CMK (cell line): ENCODE results near the gene GNA12.
"Not testable (repeated sequence)": the region's sequence is repeated elsewhere in the genome, so short reads cannot be mapped to it uniquely, and the experiment has no call there.

Source experiments
- DNase-seq: peaks from one replicate; pipeline ENCODE4 v3.0.0-alpha.2; 2010; ENCODE audit warnings: low read depth

Gene GNA12

DNA sequence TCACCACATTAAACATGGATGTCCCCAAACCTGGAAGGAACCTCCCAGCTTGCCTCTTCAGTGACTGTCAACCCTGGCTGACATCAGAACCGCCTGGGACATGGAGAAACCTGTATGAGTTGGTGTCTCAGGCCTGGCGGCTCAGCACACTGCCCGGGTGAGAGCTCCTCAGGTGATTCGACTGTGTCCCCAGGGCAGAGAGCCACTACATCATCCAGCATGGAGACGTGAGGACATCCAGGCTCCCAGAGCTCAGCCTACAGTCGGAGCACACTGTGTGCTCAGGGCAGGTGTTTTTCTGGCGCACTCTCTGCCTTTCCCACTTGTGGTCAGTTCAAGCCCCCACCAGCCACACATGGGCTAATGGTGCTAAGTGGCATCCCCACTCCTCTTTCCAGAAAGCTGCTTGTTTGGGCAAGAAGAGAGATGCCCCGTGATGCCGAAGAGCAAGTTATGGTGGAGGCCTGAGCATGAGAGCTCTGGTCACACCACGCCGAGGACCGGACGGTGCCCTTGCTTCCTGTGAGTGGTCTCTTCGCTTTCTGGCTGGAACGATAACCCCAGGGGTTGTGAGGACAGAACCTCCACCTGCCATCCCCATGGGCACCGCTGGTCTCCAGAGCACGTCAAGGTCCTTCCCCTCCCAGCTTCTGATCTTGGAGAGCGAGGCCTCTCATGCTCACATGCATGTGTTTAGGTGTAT, 117.6 kb downstream of the GNA12 start:
- no peak for DNase-seq

DNA sequence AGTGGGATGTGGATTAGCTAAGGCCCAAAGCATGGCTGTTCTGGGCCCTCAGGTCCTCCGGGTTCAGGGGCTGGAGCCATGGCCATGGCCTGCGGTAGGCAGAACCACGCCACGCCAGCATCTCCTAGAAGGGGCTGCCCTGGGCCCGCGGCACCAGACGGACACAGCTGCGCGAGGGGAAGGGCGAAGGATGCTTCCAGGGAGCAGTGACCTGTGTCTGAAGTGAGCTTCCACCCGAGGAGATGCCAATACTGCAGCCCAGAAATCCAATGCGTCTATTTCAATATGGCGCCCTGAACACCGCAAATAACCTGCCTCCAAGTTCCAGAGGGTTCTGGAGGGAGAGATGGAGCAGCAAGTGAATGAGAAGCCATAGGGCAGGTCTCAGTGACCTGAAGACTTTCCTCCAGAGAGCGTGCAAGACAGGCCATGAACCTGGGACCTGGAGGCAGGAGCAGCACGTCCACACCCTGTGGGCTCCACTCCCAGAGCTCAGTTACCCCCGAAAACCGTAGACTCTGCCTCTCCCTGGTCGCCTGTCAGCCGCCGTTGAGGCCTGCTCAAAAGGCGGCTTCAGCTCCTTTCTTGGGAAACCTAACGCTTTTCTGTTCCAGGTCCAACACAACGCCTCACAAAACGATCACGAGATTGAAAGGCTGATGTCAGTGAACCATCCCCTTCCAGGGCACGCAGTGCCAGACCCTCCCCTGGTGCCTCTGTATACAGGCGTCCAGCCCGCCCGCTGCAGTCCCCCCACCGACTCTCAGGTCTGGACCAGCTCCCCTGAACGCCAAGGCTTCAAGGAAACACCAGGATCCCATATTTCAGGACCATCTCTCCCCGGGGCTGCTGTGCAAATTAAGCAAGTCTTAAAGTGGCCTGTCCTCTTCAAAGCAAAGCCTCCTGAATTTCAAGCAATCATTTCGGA, 118.7 kb downstream of the GNA12 start:
- DNase-seq: no peak

DNA sequence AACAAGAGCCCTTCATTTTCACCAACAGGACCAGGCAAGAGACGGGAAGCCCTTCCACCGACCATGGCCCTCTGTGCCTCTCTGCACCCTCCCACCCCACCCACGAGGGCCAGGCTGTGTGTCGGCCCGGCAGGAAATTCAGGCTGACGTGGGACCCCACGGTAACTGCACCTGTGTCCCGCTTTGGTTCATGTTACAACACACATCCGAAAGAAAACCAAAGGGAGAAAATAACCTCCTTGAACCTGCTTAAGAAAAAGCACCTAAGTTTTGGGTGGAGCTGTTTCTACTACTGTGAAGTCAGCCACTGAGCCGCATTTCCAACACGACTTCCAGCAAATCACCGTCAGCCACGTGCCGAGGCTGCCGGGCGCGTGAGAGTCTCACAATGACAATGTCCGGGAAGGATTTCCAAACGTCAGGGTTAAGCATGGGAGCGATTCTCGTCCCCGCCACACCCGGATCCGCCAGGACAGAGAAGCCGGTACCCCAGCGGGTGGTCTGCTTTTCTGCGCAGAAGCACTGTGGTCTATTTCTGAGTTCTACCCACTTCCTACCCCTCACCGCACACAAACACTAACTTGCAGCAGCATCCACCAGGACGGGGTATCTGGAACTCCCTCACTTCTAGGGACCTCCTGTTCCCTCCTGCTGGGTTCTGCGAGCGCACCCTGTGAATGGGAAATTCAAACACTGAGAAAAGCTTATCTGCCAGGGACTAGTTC, 119.5 kb downstream of the GNA12 start:
- DNase-seq: no peak

DNA sequence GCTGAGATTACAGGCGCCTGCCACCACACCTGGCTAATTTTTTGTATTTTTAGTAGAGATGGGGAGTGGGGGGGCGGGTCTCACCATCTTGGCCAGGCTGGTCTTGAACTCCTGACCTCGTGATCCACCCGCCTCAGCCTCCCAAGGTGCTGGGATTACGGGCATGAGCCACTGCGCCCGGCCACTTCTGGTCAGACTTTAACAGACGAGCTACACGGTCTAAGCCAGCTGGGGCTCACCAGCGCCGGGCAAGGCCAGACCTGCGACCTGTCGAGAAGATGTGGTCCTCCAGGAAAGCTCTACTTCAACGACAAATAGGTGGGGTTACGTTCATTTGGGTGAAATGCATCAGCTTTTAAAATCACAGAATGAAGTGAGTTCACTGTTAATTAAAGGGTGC, 120.1 kb downstream of the GNA12 start:
- DNase-seq: not testable (repeated sequence)

DNA sequence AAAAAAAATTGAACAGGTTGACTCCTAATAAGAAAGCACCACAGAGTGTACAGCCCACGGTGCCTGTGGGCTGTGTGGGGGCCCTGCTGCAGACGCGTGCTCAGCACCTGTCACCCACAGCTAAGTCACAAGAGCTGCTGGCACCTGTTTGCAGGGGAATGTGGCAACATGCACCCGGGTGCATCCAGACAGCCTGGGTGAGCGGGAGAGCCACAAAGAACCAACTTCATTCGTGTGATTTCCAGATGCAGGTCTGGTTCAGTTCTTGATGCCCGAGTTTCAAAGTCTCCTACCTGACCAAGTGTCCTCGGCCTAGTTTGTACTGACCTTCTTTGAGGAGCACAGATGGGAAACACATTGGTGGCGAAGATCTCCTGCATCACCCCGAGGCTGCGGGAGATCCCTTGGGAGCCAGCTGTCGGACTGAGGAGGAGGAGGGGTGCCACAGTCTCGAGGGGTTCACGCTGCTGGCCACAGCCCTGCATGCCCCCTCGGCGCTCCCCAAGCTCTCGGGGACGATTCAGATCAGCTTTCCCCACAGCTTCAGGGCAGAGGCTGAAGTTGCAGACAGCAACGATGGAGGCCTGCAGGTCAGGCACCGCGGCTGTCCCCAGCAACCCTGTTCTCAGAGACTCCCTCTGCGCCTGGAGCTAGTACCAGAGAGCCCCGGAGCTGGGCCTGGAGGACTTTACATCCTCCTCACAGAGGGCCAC, 120.8 kb downstream of the GNA12 start:
- no peak for DNase-seq

DNA sequence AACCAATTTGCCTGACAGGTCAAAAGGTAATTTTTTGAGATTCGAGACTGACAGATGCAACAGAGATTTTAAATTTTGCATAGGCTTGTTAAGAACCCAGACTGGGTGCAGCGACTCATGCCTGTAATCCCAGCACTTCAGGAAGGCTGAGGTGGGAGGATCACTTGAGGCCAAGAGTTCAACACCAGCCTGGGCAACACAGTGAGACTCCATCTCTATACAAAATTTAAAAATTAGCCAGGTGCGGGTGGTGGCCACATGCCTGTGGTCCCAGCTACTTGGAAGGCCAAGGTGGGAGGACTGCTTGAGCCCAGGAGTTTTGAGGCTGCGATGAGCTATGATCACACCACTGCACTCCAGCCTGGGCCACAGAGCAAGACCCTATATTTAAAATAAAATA, 121.5 kb downstream of the GNA12 start:
- no peak for DNase-seq

DNA sequence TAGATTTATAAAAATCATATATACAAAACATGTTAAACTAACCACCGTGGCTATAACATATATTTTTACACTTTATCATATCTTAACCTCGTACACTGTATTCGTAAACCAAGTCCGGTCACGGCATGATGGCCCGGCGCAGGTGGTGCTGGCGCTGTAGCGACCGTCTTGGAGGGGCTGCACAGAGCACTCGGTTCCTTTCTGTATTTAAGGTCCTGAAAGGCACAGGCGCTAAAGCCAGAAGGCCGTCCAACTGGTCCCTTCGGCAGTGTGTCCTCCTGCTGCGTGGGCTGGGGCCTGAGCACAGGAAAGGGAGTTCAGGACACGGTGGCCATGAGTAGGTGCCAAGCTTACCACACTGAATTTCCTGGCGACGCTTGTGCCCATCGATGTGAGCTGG, 122.3 kb downstream of the GNA12 start:
- DNase-seq: no peak

DNA sequence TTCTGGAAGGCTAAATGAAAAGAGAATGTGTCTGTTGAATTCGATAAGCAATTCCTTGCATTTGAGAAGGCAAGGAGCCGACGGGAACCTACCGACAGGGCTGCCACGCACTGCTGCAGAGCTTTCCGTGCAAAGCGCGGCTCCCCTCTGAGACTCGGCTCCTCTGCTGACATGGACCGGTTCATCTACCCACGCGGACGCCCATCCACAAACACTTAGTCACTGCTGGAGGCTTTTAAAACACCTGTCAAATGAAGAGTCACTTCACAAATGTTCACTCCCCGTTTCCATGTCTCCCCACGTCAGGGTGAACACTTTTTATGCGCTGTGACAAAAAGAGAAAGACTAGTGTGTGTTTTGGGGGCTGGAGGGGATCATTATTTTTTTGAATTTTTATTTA, 124.1 kb downstream of the GNA12 start:
- no peak for DNase-seq

DNA sequence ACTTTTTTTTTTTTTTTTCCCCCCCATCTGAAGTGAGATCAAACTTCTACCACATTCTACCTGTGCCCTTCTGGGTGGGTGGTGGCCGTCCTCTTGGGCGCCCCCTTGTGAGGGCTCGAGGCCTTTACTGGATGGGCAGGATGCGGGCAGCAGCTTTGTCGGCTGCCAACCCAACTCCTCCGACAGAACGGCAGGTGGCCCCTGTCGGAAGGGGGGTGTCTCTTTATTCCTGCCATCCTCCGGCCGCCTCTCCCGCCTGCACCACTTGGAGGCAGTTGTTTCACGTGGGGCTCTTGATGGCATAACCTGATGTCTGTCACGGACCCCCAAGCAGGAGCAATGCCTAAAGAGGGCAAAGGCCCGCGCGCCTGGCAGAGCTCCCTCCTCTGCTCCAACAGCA, 125.1 kb downstream of the GNA12 start:
- no peak for DNase-seq

DNA sequence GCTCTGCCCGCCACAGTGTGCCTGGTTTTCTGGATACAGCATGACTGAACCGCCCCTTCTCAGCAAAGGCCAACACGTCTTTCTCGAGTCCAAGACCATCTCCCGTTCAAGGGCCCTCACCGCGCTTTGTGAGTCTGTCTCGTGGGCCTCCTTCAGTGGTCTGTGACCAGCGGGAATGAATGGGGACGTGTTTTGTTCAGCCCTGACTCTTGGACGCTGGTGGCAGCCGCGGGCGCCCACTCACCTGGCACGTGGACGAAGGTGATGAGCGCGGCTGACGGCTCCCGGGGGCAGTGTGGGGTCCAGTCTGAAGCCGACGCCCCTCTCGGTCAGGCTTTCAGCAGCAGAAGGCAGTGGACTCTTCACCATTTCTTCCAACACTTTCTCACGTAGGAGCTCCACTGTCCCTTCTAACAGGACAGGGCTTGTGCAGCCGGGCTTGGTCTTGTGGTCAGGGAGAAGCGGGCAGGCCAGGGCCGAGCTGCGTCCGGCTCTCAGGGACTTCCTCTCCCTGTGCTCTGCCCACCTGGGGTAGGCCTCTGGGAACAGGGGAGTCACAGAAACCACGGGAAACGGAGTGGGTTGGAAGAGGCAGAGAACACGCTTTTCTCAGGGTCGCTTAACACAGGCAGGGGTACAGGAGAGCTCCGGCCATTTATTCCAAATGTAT, 125.7 kb downstream of the GNA12 start:
- no peak for DNase-seq

DNA sequence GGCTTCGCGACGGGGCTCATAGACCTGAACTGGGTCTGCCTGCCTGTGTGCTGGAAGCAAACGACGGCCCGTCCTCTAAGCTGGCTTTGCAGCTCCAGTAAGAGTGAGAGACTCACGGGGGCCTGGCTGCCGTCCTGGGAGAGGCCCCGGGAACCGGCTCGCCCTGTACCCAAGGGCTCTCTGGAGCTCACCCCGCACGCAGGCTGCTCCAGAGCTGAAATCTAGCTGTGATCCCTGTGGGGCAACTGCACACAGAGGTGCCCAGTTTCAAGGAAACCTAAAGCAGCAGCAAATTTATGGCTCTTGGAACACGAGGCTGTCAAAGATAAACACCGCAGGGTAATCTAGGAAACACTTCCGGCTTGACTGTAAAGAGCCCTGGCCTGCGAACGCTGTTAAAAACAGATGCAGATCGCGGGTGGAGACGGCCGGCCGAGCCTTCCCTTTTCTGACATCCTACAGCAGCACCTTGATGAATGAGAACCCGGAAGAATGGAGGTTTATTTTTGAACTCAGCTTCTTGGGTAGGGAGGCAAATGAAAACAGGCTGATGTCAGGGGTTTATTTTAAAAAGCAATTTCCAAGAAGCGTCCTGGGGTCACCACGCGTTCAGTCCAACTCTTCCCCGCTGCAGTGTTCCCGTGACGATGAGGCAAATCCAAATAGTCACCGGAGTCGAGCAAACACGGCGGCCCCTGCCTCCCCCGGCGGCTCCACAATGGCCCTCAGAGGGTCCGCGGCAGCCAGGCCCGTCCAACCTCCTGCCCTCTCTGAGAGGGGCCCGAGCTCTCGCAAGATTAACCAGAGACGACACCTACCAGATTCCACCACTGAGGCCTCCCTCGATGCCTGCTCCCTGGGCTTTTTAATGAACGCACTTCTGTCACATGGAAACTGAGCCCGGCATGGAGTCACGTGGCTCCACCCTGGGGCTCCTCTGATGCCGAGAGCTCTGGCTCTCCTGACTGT, 126.5 kb downstream of the GNA12 start:
- DNase-seq: peak; percentile 44

DNA sequence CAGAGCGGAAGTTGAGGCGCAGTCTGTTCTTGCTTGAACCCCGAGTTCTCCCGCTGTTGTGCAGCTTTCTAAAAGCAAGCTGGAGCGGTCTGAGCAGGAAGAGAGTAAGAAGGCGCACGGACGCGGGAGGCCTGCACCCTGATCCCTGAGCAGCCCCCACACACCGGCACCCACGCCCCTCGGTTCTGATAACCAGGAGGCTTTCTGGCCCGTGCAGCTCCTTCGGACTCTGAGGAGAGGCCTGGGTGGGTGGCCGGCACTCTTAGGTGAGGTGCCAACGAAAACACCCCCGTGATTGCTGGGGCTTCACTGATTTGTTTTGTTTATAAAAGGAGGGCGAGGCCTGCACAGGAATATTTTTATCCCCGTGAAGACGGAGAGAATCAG, 127.2 kb downstream of the GNA12 start:
- DNase-seq: no peak

DNA sequence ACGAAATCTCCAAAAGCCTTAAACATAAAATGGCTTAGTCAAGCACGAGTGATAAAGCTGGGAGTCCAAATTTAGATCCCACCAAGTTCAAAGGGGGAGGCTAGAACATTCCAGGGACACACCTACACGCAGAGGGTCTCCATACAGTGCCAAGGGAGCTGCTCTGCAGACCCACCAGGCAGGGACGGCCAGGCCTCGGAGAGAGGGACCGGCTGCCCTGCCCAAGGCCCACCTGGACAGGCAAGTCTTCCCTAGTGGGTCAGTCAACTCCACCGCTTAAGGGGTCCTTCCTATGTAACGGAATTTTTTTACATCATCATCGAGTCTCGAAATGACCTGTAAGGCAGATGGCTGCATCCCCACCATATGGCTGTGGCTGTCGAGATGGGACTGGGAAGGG, 127.6 kb downstream of the GNA12 start:
- no peak for DNase-seq

DNA sequence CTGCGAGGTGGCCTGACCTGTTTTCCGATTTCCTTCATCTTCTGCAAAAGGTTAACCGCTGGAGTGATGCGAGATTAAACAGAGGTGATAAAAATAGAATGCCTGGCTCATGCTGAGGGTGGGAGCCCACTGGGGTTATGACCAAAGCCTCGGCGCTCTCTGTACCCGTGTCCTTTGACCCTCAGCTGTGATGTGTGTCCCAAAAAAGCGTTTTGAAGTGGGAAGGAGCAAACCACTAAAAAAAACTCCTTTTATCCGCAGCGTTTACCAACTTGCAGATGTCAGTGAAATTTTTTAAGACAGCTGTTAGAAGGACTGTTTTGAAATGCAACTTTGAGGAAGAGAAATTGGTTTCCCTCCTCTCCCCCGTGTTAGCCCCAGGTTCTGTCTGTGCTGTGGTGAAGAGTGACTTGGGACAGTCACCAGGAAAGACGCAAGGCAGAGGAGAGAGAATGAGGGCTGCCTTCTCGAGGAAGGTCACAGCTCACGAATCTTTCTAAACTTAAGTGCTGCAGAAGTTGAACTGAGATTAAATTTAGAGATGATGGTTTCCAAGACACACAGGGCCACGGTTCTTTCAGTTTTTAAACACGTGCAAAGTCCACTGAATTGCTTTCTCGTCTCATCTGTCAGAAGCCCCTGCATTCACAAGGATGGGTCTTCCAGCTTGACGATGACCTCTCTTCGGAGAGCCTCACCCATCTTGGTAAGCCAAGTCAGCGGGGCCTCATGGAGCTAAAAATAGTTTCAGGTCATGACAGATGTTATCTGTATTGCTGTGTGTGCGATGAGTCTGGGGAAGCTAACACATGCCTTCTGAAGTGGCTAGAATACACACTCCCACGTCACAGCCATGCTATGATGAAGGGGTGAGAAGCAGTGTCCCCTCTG, 128.5 kb downstream of the GNA12 start:
- no peak for DNase-seq

DNA sequence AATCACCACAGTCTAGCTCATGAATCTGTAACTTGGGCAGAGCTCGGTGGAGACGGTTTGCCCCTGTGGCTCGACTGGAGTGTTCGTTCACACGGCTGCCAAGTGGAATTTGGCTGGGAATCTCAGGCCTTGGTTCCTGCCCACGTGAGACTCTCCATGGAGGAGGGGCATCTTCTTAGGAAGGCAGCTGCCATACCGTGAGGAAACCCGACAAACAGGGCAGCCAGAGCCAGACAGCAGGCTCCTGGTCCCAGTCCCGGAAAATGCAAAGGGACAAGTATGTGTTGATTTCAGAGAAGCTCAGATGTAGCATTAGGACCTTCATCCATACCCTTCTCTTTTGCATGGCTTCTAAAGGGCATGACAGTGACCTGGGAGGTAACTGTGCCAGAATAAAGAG, 129.5 kb downstream of the GNA12 start:
- no peak for DNase-seq

DNA sequence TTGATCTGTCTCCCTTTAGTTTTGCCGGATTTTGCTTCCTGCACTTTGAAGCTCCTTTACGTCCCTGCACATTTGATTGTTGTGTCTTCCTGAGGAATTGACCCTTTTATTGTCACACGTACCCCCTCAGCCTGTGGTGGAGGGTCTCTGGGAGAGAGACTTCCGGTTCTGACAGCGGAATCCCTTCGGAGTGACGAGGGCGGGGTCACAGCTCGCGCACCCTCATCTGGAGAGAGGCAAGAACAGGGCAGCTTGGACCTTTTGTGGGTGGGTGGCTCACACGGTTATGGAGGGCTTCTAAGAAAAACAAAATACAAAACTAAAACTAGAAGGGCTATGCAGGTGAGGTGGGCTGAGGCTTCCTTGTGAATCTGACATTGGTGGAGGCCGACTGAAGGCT, 130.1 kb downstream of the GNA12 start:
- no peak for DNase-seq

DNA sequence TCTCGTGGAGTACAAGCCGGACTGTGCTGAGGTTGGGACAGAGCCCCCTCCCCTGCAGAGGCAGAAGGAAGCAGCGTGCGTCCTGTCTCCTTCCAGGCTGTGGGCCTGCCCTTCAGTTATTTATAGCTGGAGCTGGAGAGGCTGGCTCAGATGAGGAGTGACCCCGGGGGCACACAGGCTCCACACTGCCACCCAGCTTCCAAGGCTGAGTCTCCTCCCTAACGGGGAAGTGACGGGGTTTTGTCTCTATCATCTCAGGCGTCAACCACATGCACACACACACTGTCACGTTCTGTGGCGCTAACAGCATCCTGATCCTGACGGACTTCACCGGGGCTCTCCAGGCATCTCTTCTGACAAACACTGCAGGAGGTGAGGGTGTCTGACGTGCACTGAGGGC, 130.7 kb downstream of the GNA12 start:
- DNase-seq: peak; percentile 45

DNA sequence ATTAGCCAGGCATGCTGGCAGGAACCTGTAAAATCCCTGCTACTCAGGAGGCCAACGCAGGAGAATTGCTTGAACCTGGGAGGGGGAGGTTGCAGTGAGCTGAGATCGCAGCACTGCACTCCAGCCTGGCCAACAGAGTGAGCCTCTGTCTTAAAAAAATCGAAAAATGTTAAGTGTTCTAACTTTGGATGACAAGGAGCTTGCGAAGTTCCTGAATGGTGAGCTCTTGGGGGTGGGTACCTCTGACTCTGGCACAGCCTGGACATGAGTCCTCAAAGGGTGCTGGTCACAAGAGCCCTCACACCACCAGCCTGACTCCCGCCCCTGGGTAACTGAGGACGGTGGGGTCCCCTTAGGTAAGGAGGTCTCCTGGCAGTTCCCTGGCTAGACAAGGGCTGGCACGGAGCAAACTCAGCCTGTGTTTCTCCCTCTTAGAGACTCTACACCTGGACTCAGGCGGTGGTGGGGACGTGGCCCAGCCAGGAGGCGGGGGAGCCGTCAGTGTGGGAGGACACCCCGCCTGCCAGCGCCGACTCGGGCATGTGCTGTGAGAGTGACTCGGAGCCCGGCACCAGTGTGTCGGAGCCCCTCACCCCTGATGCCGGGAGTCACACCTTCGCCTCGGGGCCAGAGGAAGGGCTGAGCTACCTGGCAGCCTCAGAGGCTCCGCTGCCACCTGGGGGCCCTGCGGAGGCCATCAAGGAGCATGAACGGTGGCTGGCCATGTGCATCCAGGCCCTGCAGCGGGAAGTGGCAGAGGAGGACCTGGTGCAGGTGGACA, 132.0 kb downstream of the GNA12 start:
- DNase-seq: no peak
